ENCODE measurements around the gene RGL1. TPM values are rescaled to one million over a fixed set of nuclear protein-coding genes. Genes with fewer than 3 reads are reported as not detected.
A peak's percentile ranks its signal among the peaks of the same experiment; 100 is the strongest.

RGL1 gene
- total RNA-seq, 1 donor from 2014 or later = 0.26 TPM

DNA sequence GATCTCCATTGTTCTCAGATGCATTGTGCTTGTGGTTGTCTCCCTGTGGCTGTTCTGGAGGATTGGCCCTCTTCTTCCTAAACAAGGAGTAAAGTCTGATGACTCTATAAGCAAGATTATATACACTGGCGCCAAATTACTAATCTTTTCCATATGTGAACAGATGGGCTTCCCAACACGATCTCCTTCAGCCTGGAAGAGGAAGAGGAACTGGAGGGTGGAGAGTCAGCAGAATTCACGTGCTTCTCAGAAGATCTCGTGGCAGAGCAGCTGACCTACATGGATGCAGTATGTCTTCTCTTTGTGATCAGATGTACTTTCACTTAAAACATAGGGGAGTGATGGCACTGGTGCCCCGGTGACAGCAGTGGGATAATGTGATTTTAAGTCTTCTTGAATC is 78.7 kb downstream of the RGL1 start:
- Histone ChIP-seq H3K4me3 (ENCODE audit: low read depth, low read length) (no peak overlapping the region), H3K27me3 (ENCODE audit: control insufficient read depth, insufficient read depth, low read length) (no peaks in the 10 kb centered on the region), H3K36me3 (ENCODE audit: control insufficient read depth, insufficient read depth, low read length) (no peaks in the 10 kb centered on the region)
- TF ChIP-seq, protein P1, sequence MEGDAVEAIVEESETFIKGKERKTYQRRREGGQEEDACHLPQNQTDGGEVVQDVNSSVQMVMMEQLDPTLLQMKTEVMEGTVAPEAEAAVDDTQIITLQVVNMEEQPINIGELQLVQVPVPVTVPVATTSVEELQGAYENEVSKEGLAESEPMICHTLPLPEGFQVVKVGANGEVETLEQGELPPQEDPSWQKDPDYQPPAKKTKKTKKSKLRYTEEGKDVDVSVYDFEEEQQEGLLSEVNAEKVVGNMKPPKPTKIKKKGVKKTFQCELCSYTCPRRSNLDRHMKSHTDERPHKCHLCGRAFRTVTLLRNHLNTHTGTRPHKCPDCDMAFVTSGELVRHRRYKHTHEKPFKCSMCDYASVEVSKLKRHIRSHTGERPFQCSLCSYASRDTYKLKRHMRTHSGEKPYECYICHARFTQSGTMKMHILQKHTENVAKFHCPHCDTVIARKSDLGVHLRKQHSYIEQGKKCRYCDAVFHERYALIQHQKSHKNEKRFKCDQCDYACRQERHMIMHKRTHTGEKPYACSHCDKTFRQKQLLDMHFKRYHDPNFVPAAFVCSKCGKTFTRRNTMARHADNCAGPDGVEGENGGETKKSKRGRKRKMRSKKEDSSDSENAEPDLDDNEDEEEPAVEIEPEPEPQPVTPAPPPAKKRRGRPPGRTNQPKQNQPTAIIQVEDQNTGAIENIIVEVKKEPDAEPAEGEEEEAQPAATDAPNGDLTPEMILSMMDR (IDR thresholded peaks at IDR 0.05; ENCODE audit: insufficient read depth, low read length, severe bottlenecking) = no peak
- no peak for FAIRE-seq
- DNase-seq (ENCODE audit: low read depth) = no peak

DNA sequence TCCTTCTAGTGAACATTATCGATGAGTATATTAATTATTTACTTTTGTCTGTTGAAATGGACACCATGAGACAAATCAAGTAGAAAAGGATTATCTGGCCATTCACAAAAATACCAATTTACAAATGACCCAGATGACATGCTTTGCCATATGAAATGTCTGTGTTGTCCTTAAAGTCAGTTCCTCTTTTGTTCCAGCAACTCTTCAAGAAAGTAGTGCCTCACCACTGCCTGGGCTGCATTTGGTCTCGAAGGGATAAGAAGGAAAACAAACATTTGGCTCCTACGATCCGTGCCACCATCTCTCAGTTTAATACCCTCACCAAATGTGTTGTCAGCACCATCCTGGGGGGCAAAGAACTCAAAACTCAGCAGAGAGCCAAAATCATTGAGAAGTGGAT is 79.6 kb downstream of the RGL1 start:
- Histone ChIP-seq H3K27me3 (ENCODE audit: control insufficient read depth, insufficient read depth, low read length) (no peaks in the 10 kb centered on the region), H3K36me3 (ENCODE audit: control insufficient read depth, insufficient read depth, low read length) (no peaks in the 10 kb centered on the region), H3K4me3 (ENCODE audit: low read depth, low read length) (no peak overlapping the region)
- no peak for FAIRE-seq
- TF ChIP-seq, protein P1 (IDR thresholded peaks at IDR 0.05; ENCODE audit: insufficient read depth, low read length, severe bottlenecking) = no peak
- DNase-seq (ENCODE audit: low read depth) = no peak

DNA sequence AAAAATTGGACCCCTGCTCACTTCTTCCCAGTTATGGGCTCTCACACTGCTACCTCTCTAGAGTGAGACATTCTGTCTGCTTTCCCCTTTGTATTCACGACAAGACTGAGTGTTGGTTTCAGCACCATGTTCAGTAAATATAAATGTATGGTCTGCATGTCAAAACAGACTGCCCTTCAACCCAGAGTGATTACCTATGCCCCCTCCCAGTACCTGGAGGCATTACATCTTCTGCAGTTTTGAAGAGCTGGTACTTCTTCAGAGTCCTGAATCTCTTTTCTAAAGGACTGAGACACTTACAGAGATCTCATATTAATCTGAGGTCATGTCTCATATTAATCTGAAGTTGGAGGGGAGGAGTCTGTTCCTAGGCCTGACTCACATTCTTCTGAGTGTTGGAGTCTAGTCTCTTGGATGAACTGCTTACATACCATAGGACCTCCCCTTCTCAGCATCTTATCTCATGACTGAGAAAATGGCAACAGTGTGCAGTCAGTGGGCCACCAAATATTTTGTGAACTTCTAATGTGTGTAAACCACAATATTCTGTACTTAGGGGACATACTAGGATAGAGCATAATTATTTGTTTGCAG is 80.3 kb downstream of the RGL1 start:
- TF ChIP-seq, protein P1 (IDR thresholded peaks at IDR 0.05; ENCODE audit: insufficient read depth, low read length, severe bottlenecking) = no peak
- FAIRE-seq = no peak
- Histone ChIP-seq H3K36me3 (ENCODE audit: control insufficient read depth, insufficient read depth, low read length) (no peaks in the 10 kb centered on the region), H3K4me3 (ENCODE audit: low read depth, low read length) (no peak overlapping the region), H3K27me3 (ENCODE audit: control insufficient read depth, insufficient read depth, low read length) (no peaks in the 10 kb centered on the region)
- DNase-seq (ENCODE audit: low read depth) = peak; percentile 21

DNA sequence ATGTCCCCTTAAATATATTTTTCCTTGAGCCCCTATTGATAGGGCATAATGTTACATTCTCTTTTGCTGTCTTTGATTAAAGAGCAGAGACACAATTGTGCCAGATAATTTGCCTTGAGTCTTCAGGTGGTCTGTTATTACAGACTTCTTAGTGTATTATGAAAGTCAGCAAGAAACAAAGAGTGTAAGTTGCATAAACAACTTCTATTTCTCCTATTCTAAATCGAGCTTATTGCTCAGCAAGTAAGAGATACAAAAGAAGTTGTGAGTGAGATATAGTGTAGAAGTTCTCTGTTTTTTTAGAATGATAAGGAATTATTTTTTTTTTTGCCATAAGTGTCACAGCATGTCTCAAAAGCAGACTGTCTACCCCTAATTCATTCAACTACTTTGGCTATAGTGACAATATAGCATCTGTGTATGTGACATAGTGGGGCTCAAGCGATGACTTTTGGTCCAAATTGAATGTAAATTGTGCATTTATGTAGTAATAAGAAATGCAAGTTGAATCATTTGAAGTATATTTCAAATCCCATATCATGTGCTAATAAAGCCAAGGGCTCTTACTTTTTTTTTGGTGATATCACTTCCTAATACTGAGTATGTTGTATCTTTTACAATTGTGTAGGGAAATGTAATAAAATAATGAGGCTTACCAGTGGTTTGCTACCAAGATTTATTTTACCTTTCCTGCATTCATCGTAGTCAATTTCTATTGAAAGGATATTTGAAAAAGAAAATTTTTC is 81.3 kb downstream of the RGL1 start:
- Histone ChIP-seq H3K27me3 (ENCODE audit: control insufficient read depth, insufficient read depth, low read length) (no peaks in the 10 kb centered on the region), H3K4me3 (ENCODE audit: low read depth, low read length) (no peak overlapping the region), H3K36me3 (ENCODE audit: control insufficient read depth, insufficient read depth, low read length) (no peaks in the 10 kb centered on the region)
- TF ChIP-seq, protein P1 (IDR thresholded peaks at IDR 0.05; ENCODE audit: insufficient read depth, low read length, severe bottlenecking) = no peak
- no peak for DNase-seq (ENCODE audit: low read depth)
- no peak for FAIRE-seq

DNA sequence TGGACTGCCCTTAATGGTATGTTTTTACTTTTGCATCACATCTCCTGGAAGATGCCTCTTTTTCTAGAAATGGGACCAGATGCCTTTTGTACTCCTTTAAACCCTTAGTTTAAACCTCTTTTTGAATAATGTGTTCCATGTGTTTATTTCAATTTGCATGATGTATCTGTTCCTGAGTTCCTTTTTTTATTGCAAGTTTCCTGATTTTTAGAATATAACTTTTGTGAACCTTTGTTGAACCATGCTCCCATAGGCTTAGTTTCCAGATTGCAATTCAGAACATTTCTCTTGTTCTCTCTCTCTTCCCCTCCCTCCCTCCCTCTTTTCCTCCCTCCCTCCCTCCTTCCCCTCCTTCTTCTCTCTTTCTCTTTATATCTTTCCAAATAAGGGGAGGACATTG is 81.9 kb downstream of the RGL1 start:
- DNase-seq (ENCODE audit: low read depth) (no peak), FAIRE-seq (no peak)
- H3K4me3 ChIP-seq (ENCODE audit: low read depth, low read length) = no peak overlapping the region
- no peaks in the 10 kb centered on the region for H3K27me3 ChIP-seq (ENCODE audit: control insufficient read depth, insufficient read depth, low read length)
- no peaks in the 10 kb centered on the region for H3K36me3 ChIP-seq (ENCODE audit: control insufficient read depth, insufficient read depth, low read length)
- TF ChIP-seq, protein P1 (IDR thresholded peaks at IDR 0.05; ENCODE audit: insufficient read depth, low read length, severe bottlenecking) = no peak

Data from bronchial epithelial cell (primary cell).